Left lung (tissue), 10 donors: ENCODE data around the gene GDNF. TPM values are rescaled to one million over a fixed set of nuclear protein-coding genes. Genes with fewer than 3 reads are reported as not detected.
A peak's percentile ranks its signal among the peaks of the same experiment; 100 is the strongest.

Experiments
- ATAC-seq: fragments of 200-7000 bp; cut with Tn5 transposase; one replicate; pipeline ENCODE4 v1.9.1; 2020; ENCODE audit warnings: moderate library complexity
- DNase-seq, 4 donors: peaks; one replicate each; pipeline ENCODE4 v3.0.0-alpha.2; 2013 to 2020
- H3K27ac ChIP-seq, 2 donors: fragments of 200-600 bp; sonication (generic) in 1 of 2; one replicate each; pipeline versions ENCODE4 v1.5.0 to v1.8.0; 2020 to 2021
- H3K27me3 ChIP-seq, 2 donors: fragments of 200-600 bp; sonication (generic) in 1 of 2; one replicate each; pipeline versions ENCODE4 v1.5.0 to v1.8.0; 2020 to 2021
- H3K36me3 ChIP-seq, 2 donors: fragments of 200-600 bp; sonication (generic) in 1 of 2; one replicate each; pipeline versions ENCODE4 v1.5.0 to v1.8.0; 2020 to 2021
- H3K4me1 ChIP-seq, 2 donors: fragments of 200-600 bp; one replicate each; pipeline ENCODE4 v1.8.0; 2021
- H3K4me3 ChIP-seq, 2 donors: fragments of 200-600 bp; sonication (generic) in 1 of 2; one replicate each; pipeline versions ENCODE4 v1.5.0 to v1.8.0; 2020 to 2021; ENCODE audit warnings: mild to moderate bottlenecking in 1 of 2
- H3K9me3 ChIP-seq, 2 donors: fragments of 200-600 bp; sonication (generic) in 1 of 2; one replicate each; pipeline versions ENCODE4 v1.5.0 to v1.8.0; 2020 to 2021
- intact Hi-C, 2 donors: fragments of 100-400 bp; cut with DNase I; formaldehyde crosslinking; loops; one replicate each; pipeline versions ENCODE4 v1.11.2 to v1.14.2; 2022
- polyA plus RNA-seq, 6 donors: library from polyadenylated mRNA; unstranded; fragments of 120-200 nt; gene quantifications; one replicate each; pipeline ENCODE4 v1.2.1, GENCODE V29; 2013; ENCODE audit not compliant: insufficient read length in 6 of 6
- total RNA-seq, 2 donors: library from RNA; stranded (reverse); fragmentation: NEBNext Ultra II Directional; extraction: Animal tissue kit (Norgen Biotek cat#: 25700); gene quantifications; one replicate each; pipeline ENCODE4 v1.2.1, GENCODE V29; 2021
- TF ChIP-seq, protein P1 (sequence below), 2 donors: fragments of 200-600 bp; sonication (generic) in 1 of 2; IDR thresholded peaks; one replicate each; pipeline versions ENCODE4 v1.5.0 to v1.8.0; 2021; ENCODE audit warnings: antibody characterized with exemption in 2 of 2
- donor health status: DM: no; HTN: yes; CAD: no.
- donor health status: DM: no; HTN: no; CAD: no.

GDNF gene
- total and polyA plus RNA-seq, 8 donors, result 0.06 to 0.17 (median 0.07) TPM; not detected in 4

DNA sequence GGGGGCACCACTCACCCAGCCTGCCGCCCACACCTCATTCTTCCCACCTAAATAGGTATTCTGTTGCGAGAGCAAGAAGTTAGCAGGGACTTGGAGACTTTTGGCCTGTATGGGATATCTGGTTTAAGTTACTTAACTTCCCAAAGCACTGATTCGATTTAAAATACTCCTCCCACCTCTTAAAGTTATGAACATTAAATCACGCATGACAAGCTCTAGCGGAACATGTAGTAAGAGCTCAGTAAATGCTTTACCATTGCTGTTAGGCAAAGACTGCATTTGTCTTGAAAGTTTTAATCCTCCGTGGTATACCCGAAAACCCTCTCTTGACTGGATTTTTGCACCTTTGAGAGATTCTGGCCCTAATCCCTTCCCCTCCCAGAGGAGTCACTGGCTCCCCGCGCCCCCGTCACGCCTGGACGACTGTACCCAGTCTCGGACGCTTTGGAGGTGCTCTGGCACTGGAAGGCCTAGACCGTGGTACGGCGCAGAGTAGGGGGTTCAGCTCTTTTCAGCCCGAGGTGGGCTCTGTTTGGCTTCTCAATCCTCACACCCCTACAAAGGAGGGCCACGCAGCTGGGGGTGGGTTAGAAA is 4.4 kb downstream of the GDNF start:
- no peak for DNase-seq
- peaks cover 92 to 100% of the 10 kb centered on the region in 2 donors for H3K27me3 ChIP-seq
- H3K4me1 ChIP-seq, result peaks cover 19 to 47% of the 10 kb centered on the region in 2 donors
- intact Hi-C loops, result loop anchor here in 1 of 2 donors (5.0 kb wide), 1 partner anchor 357 kb away; no protein-coding TSS in a partner anchor
- no peak overlapping the region for H3K4me3 ChIP-seq
- no peaks in the 10 kb centered on the region for H3K9me3 ChIP-seq
- TF ChIP-seq, protein P1, sequence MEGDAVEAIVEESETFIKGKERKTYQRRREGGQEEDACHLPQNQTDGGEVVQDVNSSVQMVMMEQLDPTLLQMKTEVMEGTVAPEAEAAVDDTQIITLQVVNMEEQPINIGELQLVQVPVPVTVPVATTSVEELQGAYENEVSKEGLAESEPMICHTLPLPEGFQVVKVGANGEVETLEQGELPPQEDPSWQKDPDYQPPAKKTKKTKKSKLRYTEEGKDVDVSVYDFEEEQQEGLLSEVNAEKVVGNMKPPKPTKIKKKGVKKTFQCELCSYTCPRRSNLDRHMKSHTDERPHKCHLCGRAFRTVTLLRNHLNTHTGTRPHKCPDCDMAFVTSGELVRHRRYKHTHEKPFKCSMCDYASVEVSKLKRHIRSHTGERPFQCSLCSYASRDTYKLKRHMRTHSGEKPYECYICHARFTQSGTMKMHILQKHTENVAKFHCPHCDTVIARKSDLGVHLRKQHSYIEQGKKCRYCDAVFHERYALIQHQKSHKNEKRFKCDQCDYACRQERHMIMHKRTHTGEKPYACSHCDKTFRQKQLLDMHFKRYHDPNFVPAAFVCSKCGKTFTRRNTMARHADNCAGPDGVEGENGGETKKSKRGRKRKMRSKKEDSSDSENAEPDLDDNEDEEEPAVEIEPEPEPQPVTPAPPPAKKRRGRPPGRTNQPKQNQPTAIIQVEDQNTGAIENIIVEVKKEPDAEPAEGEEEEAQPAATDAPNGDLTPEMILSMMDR (IDR thresholded peaks at IDR 0.05), result no peak
- H3K27ac ChIP-seq, result no peak overlapping the region
- ATAC-seq, result no peak
- no peaks in the 10 kb centered on the region for H3K36me3 ChIP-seq

DNA sequence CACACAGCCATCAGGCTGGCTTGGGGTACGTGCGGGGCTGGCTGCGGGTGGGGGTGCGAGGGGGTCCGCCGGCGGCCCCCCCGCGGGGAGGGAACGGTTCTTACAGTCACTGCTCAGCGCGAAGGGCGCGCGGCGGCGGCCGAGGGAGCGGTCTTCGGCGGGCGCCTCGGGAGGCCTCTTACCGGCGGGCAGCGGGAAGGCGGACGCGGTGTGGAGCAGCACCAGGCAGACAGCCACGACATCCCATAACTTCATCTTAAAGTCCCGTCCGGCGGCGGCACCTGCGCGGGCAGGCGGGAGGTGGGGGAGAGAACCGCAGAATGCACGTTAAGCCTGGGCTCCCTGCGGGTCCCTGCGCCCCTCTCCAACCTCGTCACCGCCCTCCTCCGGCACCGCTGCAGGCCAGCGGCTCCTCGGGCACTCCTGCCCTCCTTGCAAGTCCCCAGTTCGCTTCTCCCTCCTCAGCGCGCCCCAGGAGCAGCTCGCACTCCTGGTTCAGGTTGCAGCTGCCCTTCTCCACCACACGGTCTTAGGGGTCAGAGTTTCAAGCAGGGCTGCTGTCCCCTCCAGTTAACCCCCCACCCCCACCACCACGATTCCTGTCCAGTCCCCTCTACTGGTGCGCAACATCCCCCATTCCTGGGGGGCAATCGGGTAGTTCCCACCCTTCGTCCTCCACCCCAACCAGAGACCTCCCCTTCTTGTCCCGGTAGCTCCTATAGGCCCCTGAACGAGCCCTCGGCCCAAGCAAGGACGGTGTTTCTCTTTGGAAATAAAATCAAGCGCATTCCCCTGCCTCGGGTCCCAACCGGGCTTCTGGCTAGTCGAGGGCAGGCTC is 5.1 kb downstream of the GDNF start:
- Histone ChIP-seq H3K27me3 (peaks cover 85 to 100% of the 10 kb centered on the region in 2 donors), H3K36me3 (no peaks in the 10 kb centered on the region), H3K4me3 (no peak overlapping the region), H3K4me1 (peaks cover 19 to 40% of the 10 kb centered on the region in 2 donors), H3K9me3 (no peaks in the 10 kb centered on the region), H3K27ac (no peak overlapping the region)
- ATAC-seq (peak; percentile 6), DNase-seq (no peak)
- intact Hi-C loops, result loop anchor here in 1 of 2 donors (5.0 kb wide), 1 partner anchor 358 kb away; no protein-coding TSS in a partner anchor
- TF ChIP-seq, protein P1 (IDR thresholded peaks at IDR 0.05), result no peak

DNA sequence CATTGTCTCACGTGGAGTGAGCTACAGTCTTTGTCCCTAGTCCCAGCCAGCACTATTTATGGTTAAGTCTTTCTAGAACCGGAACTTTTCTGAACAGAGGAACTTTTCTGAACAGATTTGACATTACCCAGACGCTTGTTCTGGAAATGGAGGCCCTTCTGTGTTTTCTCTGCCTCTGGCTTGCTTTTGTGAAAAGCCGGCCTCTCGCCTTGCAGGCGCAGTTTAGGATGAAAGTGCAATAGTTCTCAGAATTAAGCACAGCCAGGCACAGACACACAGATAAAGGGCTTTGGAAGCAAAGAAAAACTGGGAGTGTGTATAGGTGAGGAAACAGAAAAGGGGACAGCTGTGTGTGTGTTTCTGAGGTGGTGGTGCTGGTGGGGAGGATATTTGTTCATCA is 5.9 kb downstream of the GDNF start:
- Histone ChIP-seq H3K27me3 (peaks cover 77 to 100% of the 10 kb centered on the region in 2 donors), H3K4me1 (peaks cover 19 to 34% of the 10 kb centered on the region in 2 donors), H3K36me3 (no peaks in the 10 kb centered on the region), H3K9me3 (no peaks in the 10 kb centered on the region), H3K27ac (no peak overlapping the region), H3K4me3 (no peak overlapping the region)
- ATAC-seq (no peak), DNase-seq (no peak)
- intact Hi-C loops, result no loop called here
- TF ChIP-seq, protein P1 (IDR thresholded peaks at IDR 0.05), result no peak

DNA sequence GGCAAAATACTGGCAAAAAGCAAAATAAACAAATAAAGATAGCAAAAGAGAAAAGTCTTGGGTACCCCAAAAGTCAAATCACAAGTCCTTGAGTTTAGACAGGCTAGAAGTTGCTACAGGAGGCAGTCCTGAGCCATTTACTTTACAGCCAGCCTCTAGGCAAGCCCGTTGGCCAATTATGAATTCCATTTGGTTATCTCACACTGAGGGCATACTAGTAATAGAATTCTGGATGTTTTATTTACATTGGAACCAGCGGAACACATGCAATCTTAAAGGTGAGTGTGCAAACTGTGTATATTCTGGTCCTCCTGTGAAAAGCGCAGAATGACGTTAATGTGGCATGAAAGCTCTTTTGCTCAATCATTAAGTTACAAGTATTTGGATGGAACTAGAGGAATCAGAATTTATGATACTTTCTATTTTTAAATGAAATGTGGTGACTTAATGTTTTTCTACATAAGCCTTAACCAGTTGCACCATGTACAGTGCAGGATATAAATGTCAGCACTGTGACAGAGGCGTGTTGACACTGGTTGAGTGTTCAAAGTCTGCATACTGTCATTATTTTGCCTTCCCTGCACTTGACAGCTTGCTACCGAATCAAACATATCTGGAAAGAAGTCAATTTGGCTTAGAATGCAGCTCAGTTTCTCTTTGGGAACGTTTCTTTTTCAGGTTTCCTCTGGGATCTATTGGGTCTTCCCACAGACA is 7.9 kb downstream of the GDNF start:
- H3K27me3 ChIP-seq, result peaks cover 57 to 83% of the 10 kb centered on the region in 2 donors
- no peaks in the 10 kb centered on the region for H3K36me3 ChIP-seq
- H3K4me3 ChIP-seq, result no peak overlapping the region
- ATAC-seq (no peak), DNase-seq (no peak)
- H3K27ac ChIP-seq, result no peak overlapping the region
- H3K4me1 ChIP-seq, result peaks cover 8 to 14% of the 10 kb centered on the region in 2 donors
- TF ChIP-seq, protein P1 (IDR thresholded peaks at IDR 0.05), result no peak
- no peaks in the 10 kb centered on the region for H3K9me3 ChIP-seq
- intact Hi-C loops, result no loop called here
